HG03565 (cell line): ENCODE results near the gene PODXL.
"Not testable (repeated sequence)": the region's sequence is repeated elsewhere in the genome, so short reads cannot be mapped to it uniquely, and the experiment has no call there.

Experiments used
- ATAC-seq: cut with Tn5 transposase; IDR thresholded peaks from one replicate; pipeline ENCODE4 v1.9.1; 2021; ENCODE audit warnings: mild to moderate bottlenecking, moderate library complexity; ENCODE audit not compliant: unreplicated experiment

PODXL gene

DNA sequence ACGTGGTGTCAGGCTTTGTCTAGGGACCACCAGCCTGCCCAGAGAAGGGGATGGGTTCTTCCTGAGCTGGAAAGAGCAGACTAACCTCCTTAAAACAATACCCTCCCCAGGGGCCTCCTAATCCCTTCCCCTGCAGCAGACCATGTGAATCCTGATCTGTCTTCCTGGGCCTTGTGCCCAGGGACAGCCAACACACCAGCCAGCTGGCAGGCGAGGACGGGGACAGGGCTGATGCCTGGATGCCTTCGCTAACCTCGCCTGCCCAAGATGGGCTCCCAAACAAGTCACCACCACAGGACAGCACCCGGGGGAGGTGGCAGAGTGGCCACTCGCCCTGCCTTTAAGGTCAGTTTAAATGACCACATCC is 17.6 kb downstream of the PODXL start:
- no peak for ATAC-seq

DNA sequence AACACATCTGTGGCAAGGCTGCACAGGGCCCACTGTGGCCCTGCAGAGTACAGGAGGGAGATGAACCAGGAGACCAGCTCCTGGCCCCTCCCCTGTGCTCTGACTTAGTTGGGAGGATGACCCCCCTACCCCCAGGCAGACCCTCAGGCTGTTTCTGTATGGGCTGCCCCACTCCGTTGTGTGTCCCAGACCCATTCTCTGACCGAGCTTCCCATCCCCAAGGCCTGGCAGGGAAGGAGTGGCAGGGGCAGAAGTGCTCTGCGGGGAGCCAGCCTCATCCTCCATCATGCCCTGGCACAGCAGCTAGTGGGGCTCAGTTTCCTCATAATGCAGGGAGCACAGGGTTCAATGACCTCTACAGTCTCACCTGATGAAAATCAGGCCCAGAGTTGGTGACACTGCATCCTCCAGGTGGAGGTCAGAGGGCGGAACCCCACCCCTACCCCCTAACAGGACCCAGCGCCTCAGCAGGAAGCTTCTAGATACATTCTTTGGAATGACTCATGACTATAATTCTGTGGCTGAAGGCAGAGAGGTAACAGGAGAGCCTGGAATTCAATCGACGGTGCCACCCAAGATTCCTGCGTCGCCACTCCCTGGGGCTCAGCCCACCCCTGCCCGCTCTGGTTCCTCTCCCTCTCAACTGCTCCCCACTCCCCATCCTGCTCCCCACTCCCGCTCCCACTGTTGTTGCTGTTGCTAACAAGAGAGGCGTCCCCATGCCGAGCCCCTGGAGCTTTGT is 18.2 kb downstream of the PODXL start:
- no peak for ATAC-seq

- no peak for ATAC-seq
Measured at GRCh38 chr7:131537571-131537978, 18.9 kb downstream of the PODXL start.

DNA sequence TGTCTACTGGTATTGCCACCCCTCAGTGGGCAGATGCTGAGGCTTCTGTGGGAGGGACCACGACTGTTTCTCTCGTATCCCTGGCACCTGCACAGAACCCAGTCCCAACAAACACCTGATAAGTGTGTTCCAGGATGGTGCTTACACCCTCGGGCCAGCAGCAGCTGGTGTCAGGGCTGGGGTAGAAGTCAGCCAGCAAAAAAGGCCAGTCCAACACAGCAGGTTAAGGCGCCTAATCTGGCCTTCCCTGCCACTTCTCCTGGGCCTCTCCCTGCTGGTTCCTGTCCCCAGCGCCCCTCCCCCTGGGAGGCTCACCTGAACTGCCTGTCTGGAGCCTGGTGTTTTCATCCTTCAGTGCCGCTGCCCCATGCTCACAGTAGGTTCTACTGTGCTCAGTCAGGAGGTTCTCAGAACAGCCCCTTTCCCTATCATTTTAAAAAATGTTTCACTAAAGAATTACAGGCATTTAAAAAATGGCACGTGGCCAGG is 20.0 kb downstream of the PODXL start:
- no peak for ATAC-seq

DNA sequence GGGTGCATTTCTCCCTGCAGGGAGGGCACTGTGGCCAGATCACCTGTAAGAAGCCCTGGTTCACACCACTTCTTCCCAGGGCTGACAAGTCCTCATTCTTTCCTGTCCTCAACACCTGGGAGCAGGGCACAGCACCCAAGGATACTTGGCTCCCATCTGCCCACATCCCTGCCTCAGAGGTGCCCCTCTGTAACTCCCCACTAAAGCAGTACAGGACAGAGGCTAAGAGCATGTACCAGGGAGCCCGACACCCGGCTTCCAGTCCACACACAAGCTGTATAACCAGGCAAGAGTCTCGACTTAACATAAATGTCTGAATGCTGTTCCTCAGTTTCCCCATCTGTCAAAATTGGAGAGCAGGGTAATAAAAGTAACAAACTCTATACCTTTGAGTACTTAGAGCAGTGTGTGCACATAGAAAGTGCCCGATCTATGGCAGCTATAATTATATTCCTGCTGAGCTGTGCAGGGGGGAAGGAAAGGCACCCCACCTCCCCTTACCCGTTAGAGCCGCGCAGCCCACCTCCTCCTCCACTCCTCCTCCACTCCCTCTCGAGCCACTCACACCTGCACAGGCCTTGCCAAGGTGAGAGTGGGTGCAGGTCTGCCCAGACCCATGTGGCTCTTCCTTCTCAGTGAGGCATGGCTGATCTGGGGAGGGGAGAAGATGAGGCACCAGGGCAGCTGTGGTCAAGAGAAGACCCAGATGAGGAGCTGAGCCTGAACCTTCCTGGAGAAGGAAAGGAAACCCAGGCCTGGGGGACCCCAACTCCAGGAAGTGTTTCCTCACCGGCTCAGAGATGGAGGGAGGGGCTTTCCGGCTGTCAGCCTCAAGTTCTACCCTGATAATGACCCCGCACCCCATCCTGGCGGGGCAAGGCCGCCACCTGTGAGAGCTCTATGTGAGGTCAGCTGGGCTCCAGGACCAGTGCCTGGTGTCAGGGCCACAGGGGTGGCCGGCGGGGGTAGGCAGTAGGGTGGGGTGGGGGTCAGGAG is 22.6 kb downstream of the PODXL start:
- no peak for ATAC-seq

DNA sequence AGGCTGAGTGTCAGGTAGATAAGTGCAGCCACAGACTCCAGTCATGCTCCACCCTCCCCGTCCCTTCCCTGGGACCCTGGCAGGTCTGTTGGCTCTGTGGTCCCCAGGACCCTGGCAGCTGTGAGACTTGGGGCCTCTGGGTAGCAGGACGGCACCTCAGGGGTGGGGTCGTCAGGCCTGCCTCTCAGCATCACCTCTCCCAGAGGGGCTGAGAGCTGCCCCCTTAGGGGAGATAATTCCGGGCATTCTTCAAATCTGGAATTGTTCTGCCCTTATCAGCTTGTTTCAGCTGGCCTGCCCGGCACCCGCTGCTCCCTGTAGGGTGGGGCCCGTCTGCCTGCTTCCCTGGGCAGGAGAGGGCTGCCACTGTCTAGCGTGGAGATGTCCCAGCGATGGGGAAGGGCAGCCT is 23.3 kb downstream of the PODXL start:
- ATAC-seq, result no peak

- no peak for ATAC-seq
Measured at GRCh38 chr7:131532570-131533091, 23.8 kb downstream of the PODXL start.

DNA sequence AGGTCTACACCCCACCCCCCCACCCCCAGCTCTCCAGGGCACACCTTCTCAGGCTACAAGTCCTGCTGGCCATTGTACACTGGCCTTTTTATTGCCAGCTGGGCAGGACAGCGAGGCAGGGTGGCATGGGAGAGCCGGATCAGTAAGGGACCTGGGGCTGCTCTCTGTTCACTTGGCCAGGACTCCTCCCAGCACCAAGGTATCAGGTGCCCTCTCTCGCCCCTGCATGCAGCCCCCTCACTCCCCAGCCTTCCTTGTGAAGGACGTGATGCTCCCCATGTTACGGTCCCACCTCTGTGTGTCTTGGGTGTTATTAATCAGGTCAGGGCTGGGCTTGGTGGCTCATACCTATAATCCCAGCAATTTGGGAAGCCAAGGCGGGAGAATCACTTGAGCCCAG is 26.3 kb downstream of the PODXL start:
- ATAC-seq, result no peak

DNA sequence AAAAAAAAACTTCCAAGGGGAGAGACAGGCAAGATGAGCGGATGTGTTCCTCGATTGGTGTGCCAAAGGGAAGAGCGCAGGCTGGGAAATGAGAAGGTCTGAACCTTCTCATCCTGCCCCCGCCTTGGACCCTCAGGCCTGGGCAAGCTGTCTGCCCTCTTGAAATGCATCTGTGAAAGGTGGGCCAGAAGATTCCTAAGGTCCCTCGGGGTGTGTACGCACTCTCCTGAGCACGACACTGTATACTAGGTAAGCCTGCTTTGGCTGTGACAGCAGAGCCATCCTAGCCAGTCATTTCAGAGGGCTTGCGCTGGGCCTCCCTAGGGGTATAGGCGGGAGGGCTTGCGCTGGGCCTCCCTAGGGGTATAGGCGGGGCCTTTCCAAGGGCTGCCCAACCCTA is 26.8 kb downstream of the PODXL start:
- ATAC-seq, result no peak

- no peak for ATAC-seq
Measured at GRCh38 chr7:131529179-131529578, 27.2 kb downstream of the PODXL start.

- ATAC-seq, result no peak
Measured at GRCh38 chr7:131527456-131527855, 29.0 kb downstream of the PODXL start.

GRCh38 chr7:131525820-131526219 is 30.6 kb downstream of the PODXL start:
- no peak for ATAC-seq

DNA sequence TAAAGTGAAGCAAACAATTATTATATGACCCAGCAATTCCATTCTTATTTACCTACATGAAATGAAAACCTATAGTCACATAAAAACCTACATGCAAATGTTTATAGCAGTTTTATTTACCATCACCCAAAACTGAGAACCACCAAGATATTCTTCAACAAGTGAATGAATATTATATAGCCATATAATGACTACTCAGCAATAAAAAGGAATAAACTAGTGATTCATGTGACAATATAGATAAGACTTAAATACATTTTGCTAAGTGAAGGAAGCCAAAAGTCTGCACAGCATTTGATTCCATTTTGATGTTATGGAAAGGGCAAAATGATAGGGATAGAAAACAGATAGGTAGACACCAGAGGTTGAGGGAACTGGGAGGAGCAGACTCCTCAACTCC is 31.7 kb downstream of the PODXL start:
- ATAC-seq, result no peak

DNA sequence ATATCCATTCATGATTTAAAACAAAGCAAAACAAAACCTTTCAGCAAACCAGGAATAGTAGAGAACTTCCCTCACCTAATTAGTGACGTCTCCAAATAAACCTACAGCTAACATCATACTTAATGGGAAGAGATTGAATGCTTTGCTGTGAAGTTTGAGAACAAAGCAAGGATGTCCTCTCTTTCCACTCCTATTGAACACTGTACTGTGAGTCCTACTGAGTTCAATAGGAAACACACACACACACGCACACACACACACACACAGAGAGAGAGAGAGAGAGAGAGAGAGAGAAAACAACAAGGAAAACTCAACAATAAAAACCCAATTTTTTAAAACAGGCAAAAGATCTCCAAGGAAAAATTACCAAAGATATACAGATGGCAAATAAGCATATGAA is 32.3 kb downstream of the PODXL start:
- ATAC-seq, result no peak

DNA sequence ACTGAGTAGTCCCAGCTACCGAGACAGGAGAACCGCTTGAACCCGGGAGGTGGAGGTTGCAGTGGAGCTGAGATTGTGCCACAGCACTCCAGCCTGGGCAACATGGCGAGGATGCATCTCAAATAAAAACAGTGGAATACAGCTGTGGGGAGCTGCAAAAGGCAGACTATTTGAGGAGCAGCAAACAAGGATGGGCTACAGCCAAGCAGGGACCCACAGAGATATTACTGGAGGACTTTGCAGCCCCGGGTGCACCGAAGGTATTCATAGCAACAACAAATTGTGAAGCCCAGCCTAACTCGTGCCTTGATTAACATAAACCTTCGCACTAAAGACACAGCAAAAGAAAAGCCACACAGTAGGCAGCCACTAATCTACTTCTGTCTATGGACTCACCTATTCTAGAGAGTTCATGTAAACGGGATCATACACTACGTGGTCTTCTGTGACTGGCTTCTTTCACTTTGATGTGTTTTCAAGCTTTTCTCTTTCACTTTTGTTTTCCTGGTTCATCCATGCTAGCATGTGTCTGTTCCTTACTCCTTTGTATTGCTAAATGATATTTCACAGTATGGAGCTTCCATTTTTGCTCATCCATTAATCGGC is 34.0 kb downstream of the PODXL start:
- no peak for ATAC-seq

GRCh38 chr7:131521651-131522163 is 34.7 kb downstream of the PODXL start:
- no peak for ATAC-seq

DNA sequence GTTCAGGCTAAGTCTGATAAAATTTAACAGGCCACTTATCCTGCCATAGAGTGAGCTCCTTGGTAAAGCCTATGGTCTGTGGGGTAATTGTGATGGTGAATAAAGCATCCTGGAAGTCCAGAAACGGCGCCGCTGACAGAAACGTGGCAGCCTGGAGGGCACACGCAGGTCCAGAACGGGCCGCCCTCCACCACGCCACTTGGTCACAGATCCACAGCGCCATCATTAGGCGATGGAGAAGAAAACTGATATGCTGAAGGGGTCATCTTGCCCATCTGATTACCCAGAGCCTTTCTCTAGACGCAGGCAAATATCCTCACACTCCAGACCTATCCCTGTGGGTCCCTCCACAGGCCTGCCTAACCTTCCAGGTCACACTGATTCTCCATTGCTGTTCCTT is 37.8 kb downstream of the PODXL start:
- ATAC-seq, result no peak

DNA sequence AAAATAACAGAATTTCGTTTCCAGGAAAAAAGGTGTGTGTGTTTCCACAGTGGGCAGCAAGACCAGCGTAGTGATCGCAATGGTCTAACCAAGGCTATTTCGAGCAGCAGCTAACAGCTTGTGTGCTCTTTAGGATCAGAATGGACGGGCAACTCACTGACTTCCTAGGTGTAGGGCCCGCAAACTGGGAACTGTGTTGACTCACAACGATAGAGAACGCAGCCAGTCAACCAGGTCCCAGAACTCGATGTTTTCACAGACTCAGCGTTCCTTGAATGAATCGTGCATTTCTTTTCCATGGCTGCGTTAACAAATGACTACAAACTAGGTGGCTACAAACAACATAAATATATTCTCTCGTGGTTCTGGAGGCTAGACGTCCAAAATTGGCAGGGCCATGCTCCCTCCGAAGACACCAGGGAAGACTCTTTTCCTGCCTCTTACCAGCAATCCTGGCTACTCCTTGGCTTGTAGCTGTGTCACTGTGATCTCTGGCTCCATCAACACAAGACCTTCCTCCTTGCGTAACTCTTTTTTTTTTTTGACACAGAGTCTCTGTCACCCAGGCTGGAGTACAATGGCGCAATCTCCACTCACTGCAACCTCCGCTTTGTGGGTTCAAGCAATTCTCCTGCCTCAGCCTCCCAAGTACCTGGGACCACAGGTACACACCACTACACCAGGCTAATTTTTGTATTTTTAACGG is 39.1 kb downstream of the PODXL start:
- no peak for ATAC-seq

- not testable (repeated sequence) for ATAC-seq
Measured at GRCh38 chr7:131515471-131515870, 41.0 kb downstream of the PODXL start.
